ENCODE measurements around the gene PTPN4.

PTPN4 gene

DNA sequence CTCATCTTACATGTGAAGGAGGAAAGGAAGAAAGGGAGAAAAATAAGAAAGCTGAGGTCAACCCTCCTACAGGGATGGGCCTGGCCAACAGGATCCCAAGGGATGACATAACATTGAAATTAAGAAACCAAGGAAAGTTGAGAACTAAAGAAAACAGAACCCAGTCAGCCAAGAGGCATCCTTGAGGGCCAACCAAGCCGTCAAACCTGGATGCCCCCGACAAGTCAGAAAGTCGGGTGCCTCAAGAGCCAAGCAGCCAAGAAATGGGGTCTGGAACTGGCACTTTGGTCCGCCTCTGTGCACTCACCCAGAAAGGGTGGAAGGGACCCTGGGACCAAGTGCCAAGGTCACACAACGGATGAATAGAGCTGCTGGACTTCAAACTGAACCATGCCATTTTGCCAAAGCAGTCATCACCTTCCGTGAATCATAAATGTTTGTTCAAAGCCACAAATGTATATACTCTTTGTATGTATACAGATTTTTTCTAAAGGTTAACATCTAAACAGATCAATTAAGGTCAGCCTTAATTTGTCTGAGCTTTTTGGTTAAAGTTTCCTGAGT lies 27.0 kb upstream of the PTPN4 start:
- Histone ChIP-seq H3K27ac (ENCODE audit: low read depth, low read length) (no peak overlapping the region), H3K4me3 (ENCODE audit: low read depth, low read length) (no peak overlapping the region), H3K27me3 (ENCODE audit: insufficient read depth, low read length) (no peaks in the 10 kb centered on the region), H3K36me3 (ENCODE audit: insufficient read depth, low read length) (no peaks in the 10 kb centered on the region), H3K4me1 (ENCODE audit: control insufficient read depth, insufficient read depth, low read length, unreplicated experiment) (no peaks in the 10 kb centered on the region), H2AFZ (ENCODE audit: low read length, unreplicated experiment) (no peak overlapping the region), H3K79me2 (ENCODE audit: control insufficient read depth, insufficient read depth, low read length, unreplicated experiment) (no peaks in the 10 kb centered on the region)

GRCh38 chr2:119734047-119734446 lies 25.7 kb upstream of the PTPN4 start:
- no peak overlapping the region for H3K27ac ChIP-seq (ENCODE audit: low read depth, low read length)
- H3K36me3 ChIP-seq (ENCODE audit: insufficient read depth, low read length): no peaks in the 10 kb centered on the region
- no peaks in the 10 kb centered on the region for H3K27me3 ChIP-seq (ENCODE audit: insufficient read depth, low read length)
- H2AFZ ChIP-seq (ENCODE audit: low read length, unreplicated experiment): no peak overlapping the region
- H3K4me1 ChIP-seq (ENCODE audit: control insufficient read depth, insufficient read depth, low read length, unreplicated experiment): no peaks in the 10 kb centered on the region
- no peak overlapping the region for H3K4me3 ChIP-seq (ENCODE audit: low read depth, low read length)
- no peaks in the 10 kb centered on the region for H3K79me2 ChIP-seq (ENCODE audit: control insufficient read depth, insufficient read depth, low read length, unreplicated experiment)

- no peaks in the 10 kb centered on the region for H3K79me2 ChIP-seq (ENCODE audit: control insufficient read depth, insufficient read depth, low read length, unreplicated experiment)
- no peak overlapping the region for H3K4me3 ChIP-seq (ENCODE audit: low read depth, low read length)
- no peak overlapping the region for H2AFZ ChIP-seq (ENCODE audit: low read length, unreplicated experiment)
- no peak overlapping the region for H3K27ac ChIP-seq (ENCODE audit: low read depth, low read length)
- no peaks in the 10 kb centered on the region for H3K4me1 ChIP-seq (ENCODE audit: control insufficient read depth, insufficient read depth, low read length, unreplicated experiment)
- H3K36me3 ChIP-seq (ENCODE audit: insufficient read depth, low read length): no peaks in the 10 kb centered on the region
- no peaks in the 10 kb centered on the region for H3K27me3 ChIP-seq (ENCODE audit: insufficient read depth, low read length)
Measured at GRCh38 chr2:119735565-119735964, 24.2 kb upstream of the PTPN4 start.

DNA sequence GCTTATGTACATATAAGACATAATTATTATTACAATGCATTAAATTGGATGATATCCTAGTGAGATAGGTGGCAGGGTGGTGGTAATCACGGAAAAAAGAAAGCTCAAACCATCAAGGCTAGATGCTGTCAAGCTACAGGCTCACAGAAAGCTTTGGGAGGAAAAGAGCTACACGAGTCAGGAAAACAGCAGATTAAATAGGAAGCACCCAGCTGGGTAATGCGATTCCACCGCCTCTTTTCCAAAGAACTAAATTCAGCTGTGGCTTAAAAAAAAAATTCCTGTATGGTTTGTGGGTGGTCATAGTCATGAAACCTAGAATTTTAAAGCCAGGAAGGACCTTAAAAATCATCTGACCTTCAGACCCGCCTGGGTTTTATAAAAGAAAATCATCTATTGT lies 23.7 kb upstream of the PTPN4 start:
- Histone ChIP-seq H3K4me1 (ENCODE audit: control insufficient read depth, insufficient read depth, low read length, unreplicated experiment) (no peaks in the 10 kb centered on the region), H3K36me3 (ENCODE audit: insufficient read depth, low read length) (no peaks in the 10 kb centered on the region), H3K27me3 (ENCODE audit: insufficient read depth, low read length) (no peaks in the 10 kb centered on the region), H3K4me3 (ENCODE audit: low read depth, low read length) (no peak overlapping the region), H2AFZ (ENCODE audit: low read length, unreplicated experiment) (no peak overlapping the region), H3K27ac (ENCODE audit: low read depth, low read length) (no peak overlapping the region), H3K79me2 (ENCODE audit: control insufficient read depth, insufficient read depth, low read length, unreplicated experiment) (no peaks in the 10 kb centered on the region)

DNA sequence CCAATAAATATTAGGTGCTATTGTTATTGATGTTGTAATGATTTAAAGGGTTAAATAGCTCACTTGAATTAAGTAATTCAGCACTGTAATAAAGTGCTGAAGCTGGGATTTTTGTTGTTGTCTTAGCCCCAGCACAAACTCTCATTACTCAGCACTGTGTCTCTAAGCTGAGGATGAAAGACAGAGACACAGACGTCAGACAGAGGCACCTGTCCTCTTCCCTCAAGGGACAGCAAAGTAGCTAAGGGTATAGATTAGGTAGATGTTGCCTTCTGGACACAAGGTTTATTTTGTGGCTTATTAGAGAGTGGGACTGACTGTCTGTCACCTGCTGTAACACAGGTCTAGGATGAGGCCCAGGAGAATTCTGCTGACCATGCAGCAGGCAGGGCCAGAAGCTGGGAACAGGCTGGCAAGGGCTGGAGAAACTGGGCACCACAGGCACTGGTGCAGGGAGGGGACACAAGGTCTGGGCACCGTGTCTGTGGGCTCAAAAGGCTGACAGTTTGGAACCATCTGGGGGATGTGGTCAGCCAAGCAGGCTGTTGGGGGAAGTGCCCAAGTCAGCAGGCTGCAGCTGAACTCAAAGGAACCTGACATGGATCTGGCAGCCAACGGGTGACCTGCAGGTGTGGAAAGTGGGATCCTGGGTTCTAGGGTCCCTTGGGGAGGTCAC lies 20.0 kb upstream of the PTPN4 start:
- Histone ChIP-seq H3K4me3 (ENCODE audit: low read depth, low read length) (no peak overlapping the region), H3K4me1 (ENCODE audit: control insufficient read depth, insufficient read depth, low read length, unreplicated experiment) (peaks cover 8% of the 10 kb centered on the region), H2AFZ (ENCODE audit: low read length, unreplicated experiment) (no peak overlapping the region), H3K36me3 (ENCODE audit: insufficient read depth, low read length) (no peaks in the 10 kb centered on the region), H3K27me3 (ENCODE audit: insufficient read depth, low read length) (no peaks in the 10 kb centered on the region), H3K27ac (ENCODE audit: low read depth, low read length) (no peak overlapping the region), H3K79me2 (ENCODE audit: control insufficient read depth, insufficient read depth, low read length, unreplicated experiment) (no peaks in the 10 kb centered on the region)

DNA sequence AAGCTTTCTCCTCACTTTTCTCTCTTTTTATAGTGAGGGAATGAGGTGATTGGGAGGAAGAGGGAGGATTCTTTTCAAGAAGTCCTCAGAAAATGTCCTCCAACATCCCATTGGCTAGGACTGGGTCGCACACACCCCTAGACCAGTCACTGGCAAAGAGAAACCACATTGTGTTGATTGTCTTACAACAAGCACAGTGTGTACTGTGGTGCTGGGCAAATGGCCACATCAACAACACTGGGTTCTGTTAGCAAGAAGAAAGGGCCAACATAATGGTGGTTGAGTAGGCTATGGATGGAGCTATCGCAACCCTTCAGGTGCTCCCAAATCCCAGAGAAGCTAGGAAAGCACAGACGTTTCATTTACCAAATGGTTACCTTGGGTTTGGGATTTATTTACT lies 18.7 kb upstream of the PTPN4 start:
- Histone ChIP-seq H3K27me3 (ENCODE audit: insufficient read depth, low read length) (no peaks in the 10 kb centered on the region), H3K27ac (ENCODE audit: low read depth, low read length) (no peak overlapping the region), H3K79me2 (ENCODE audit: control insufficient read depth, insufficient read depth, low read length, unreplicated experiment) (no peaks in the 10 kb centered on the region), H3K36me3 (ENCODE audit: insufficient read depth, low read length) (no peaks in the 10 kb centered on the region), H3K4me1 (ENCODE audit: control insufficient read depth, insufficient read depth, low read length, unreplicated experiment) (peaks cover 10% of the 10 kb centered on the region), H2AFZ (ENCODE audit: low read length, unreplicated experiment) (no peak overlapping the region), H3K4me3 (ENCODE audit: low read depth, low read length) (no peak overlapping the region)

GRCh38 chr2:119741868-119742267 lies 17.9 kb upstream of the PTPN4 start:
- no peak overlapping the region for H3K4me3 ChIP-seq (ENCODE audit: low read depth, low read length)
- H3K27me3 ChIP-seq (ENCODE audit: insufficient read depth, low read length): no peaks in the 10 kb centered on the region
- H3K27ac ChIP-seq (ENCODE audit: low read depth, low read length): no peak overlapping the region
- H3K79me2 ChIP-seq (ENCODE audit: control insufficient read depth, insufficient read depth, low read length, unreplicated experiment): no peaks in the 10 kb centered on the region
- H3K4me1 ChIP-seq (ENCODE audit: control insufficient read depth, insufficient read depth, low read length, unreplicated experiment): peaks cover 16% of the 10 kb centered on the region
- no peaks in the 10 kb centered on the region for H3K36me3 ChIP-seq (ENCODE audit: insufficient read depth, low read length)
- H2AFZ ChIP-seq (ENCODE audit: low read length, unreplicated experiment): no peak overlapping the region

DNA sequence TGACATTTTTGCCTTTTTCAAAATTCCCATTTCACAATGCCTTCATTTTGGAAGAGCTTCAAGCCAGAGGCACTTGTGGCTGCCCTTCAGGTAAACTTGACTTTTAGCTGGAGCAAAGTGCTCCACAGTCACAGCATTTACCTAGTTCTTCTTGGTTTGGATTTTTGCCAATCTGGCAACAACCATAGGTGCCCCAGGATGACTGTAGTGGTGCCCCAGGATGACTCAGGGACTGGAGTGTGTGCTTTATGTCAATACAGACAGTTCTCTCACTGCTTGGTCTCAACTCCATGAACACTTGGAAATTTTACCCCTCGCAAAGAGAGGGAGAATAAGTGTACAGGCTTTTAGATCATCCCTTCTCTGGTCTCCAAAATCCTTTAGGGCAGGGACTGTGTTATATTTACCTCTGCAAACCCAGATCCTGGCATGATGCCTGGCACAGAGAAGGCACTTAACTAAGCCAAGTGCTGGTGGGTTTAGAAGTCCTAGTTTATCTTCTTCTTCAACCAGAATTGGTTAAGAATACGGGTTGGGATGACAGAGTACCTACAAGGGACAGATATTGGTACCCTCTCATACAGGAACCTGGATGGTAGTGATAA lies 15.3 kb upstream of the PTPN4 start:
- Histone ChIP-seq H3K4me3 (ENCODE audit: low read depth, low read length) (no peak overlapping the region), H2AFZ (ENCODE audit: low read length, unreplicated experiment) (no peak overlapping the region), H3K27me3 (ENCODE audit: insufficient read depth, low read length) (no peaks in the 10 kb centered on the region), H3K36me3 (ENCODE audit: insufficient read depth, low read length) (no peaks in the 10 kb centered on the region), H3K79me2 (ENCODE audit: control insufficient read depth, insufficient read depth, low read length, unreplicated experiment) (no peaks in the 10 kb centered on the region), H3K4me1 (ENCODE audit: control insufficient read depth, insufficient read depth, low read length, unreplicated experiment) (peaks cover 40% of the 10 kb centered on the region), H3K27ac (ENCODE audit: low read depth, low read length) (no peak overlapping the region)

GRCh38 chr2:119745566-119745965 lies 14.2 kb upstream of the PTPN4 start:
- Histone ChIP-seq H3K27me3 (ENCODE audit: insufficient read depth, low read length) (no peaks in the 10 kb centered on the region), H3K4me1 (ENCODE audit: control insufficient read depth, insufficient read depth, low read length, unreplicated experiment) (peaks cover 51% of the 10 kb centered on the region), H3K27ac (ENCODE audit: low read depth, low read length) (no peak overlapping the region), H3K79me2 (ENCODE audit: control insufficient read depth, insufficient read depth, low read length, unreplicated experiment) (no peaks in the 10 kb centered on the region), H2AFZ (ENCODE audit: low read length, unreplicated experiment) (no peak overlapping the region), H3K36me3 (ENCODE audit: insufficient read depth, low read length) (no peaks in the 10 kb centered on the region), H3K4me3 (ENCODE audit: low read depth, low read length) (no peak overlapping the region)

- no peaks in the 10 kb centered on the region for H3K79me2 ChIP-seq (ENCODE audit: control insufficient read depth, insufficient read depth, low read length, unreplicated experiment)
- H3K36me3 ChIP-seq (ENCODE audit: insufficient read depth, low read length): no peaks in the 10 kb centered on the region
- H3K4me1 ChIP-seq (ENCODE audit: control insufficient read depth, insufficient read depth, low read length, unreplicated experiment): peaks cover 58% of the 10 kb centered on the region
- no peak overlapping the region for H3K4me3 ChIP-seq (ENCODE audit: low read depth, low read length)
- no peak overlapping the region for H2AFZ ChIP-seq (ENCODE audit: low read length, unreplicated experiment)
- H3K27ac ChIP-seq (ENCODE audit: low read depth, low read length): no peak overlapping the region
- no peaks in the 10 kb centered on the region for H3K27me3 ChIP-seq (ENCODE audit: insufficient read depth, low read length)
Measured at GRCh38 chr2:119746836-119747686, 12.7 kb upstream of the PTPN4 start.
